ENCODE measurements around the gene KRTAP10-10. TPM values are rescaled to one million over a fixed set of nuclear protein-coding genes. Genes with fewer than 3 reads are reported as not detected.

The KRTAP10-10 gene
- total and polyA plus RNA-seq, 2 of the 8 experiments (the other 6 are each of a cell fraction or from before 2014, with no cell fraction given), result not detected

- TF ChIP-seq, protein P1, sequence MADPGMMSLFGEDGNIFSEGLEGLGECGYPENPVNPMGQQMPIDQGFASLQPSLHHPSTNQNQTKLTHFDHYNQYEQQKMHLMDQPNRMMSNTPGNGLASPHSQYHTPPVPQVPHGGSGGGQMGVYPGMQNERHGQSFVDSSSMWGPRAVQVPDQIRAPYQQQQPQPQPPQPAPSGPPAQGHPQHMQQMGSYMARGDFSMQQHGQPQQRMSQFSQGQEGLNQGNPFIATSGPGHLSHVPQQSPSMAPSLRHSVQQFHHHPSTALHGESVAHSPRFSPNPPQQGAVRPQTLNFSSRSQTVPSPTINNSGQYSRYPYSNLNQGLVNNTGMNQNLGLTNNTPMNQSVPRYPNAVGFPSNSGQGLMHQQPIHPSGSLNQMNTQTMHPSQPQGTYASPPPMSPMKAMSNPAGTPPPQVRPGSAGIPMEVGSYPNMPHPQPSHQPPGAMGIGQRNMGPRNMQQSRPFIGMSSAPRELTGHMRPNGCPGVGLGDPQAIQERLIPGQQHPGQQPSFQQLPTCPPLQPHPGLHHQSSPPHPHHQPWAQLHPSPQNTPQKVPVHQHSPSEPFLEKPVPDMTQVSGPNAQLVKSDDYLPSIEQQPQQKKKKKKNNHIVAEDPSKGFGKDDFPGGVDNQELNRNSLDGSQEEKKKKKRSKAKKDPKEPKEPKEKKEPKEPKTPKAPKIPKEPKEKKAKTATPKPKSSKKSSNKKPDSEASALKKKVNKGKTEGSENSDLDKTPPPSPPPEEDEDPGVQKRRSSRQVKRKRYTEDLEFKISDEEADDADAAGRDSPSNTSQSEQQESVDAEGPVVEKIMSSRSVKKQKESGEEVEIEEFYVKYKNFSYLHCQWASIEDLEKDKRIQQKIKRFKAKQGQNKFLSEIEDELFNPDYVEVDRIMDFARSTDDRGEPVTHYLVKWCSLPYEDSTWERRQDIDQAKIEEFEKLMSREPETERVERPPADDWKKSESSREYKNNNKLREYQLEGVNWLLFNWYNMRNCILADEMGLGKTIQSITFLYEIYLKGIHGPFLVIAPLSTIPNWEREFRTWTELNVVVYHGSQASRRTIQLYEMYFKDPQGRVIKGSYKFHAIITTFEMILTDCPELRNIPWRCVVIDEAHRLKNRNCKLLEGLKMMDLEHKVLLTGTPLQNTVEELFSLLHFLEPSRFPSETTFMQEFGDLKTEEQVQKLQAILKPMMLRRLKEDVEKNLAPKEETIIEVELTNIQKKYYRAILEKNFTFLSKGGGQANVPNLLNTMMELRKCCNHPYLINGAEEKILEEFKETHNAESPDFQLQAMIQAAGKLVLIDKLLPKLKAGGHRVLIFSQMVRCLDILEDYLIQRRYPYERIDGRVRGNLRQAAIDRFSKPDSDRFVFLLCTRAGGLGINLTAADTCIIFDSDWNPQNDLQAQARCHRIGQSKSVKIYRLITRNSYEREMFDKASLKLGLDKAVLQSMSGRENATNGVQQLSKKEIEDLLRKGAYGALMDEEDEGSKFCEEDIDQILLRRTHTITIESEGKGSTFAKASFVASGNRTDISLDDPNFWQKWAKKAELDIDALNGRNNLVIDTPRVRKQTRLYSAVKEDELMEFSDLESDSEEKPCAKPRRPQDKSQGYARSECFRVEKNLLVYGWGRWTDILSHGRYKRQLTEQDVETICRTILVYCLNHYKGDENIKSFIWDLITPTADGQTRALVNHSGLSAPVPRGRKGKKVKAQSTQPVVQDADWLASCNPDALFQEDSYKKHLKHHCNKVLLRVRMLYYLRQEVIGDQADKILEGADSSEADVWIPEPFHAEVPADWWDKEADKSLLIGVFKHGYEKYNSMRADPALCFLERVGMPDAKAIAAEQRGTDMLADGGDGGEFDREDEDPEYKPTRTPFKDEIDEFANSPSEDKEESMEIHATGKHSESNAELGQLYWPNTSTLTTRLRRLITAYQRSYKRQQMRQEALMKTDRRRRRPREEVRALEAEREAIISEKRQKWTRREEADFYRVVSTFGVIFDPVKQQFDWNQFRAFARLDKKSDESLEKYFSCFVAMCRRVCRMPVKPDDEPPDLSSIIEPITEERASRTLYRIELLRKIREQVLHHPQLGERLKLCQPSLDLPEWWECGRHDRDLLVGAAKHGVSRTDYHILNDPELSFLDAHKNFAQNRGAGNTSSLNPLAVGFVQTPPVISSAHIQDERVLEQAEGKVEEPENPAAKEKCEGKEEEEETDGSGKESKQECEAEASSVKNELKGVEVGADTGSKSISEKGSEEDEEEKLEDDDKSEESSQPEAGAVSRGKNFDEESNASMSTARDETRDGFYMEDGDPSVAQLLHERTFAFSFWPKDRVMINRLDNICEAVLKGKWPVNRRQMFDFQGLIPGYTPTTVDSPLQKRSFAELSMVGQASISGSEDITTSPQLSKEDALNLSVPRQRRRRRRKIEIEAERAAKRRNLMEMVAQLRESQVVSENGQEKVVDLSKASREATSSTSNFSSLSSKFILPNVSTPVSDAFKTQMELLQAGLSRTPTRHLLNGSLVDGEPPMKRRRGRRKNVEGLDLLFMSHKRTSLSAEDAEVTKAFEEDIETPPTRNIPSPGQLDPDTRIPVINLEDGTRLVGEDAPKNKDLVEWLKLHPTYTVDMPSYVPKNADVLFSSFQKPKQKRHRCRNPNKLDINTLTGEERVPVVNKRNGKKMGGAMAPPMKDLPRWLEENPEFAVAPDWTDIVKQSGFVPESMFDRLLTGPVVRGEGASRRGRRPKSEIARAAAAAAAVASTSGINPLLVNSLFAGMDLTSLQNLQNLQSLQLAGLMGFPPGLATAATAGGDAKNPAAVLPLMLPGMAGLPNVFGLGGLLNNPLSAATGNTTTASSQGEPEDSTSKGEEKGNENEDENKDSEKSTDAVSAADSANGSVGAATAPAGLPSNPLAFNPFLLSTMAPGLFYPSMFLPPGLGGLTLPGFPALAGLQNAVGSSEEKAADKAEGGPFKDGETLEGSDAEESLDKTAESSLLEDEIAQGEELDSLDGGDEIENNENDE (IDR thresholded peaks at IDR 0.05; ENCODE audit: insufficient replicate concordance, low read length), result no peak
- TF ChIP-seq GABPA (IDR thresholded peaks at IDR 0.05; ENCODE audit: borderline replicate concordance, insufficient read depth, low read length) (no peak), JUND (IDR thresholded peaks at IDR 0.05; ENCODE audit: low read length) (no peak), CREB1 (IDR thresholded peaks at IDR 0.05) (no peak)
These were observed 19.7 kb downstream of the KRTAP10-10 start (continued) for GRCh38 chr21:44656868-44657267.

Data from H1 (cell line).